ENCODE results near the gene NOP9. TPM values are rescaled to one million over a fixed set of nuclear protein-coding genes. Genes with fewer than 3 reads are reported as not detected.

The NOP9 gene
- total RNA-seq, 1 donor from 2014 or later: 28.3 TPM

DNA sequence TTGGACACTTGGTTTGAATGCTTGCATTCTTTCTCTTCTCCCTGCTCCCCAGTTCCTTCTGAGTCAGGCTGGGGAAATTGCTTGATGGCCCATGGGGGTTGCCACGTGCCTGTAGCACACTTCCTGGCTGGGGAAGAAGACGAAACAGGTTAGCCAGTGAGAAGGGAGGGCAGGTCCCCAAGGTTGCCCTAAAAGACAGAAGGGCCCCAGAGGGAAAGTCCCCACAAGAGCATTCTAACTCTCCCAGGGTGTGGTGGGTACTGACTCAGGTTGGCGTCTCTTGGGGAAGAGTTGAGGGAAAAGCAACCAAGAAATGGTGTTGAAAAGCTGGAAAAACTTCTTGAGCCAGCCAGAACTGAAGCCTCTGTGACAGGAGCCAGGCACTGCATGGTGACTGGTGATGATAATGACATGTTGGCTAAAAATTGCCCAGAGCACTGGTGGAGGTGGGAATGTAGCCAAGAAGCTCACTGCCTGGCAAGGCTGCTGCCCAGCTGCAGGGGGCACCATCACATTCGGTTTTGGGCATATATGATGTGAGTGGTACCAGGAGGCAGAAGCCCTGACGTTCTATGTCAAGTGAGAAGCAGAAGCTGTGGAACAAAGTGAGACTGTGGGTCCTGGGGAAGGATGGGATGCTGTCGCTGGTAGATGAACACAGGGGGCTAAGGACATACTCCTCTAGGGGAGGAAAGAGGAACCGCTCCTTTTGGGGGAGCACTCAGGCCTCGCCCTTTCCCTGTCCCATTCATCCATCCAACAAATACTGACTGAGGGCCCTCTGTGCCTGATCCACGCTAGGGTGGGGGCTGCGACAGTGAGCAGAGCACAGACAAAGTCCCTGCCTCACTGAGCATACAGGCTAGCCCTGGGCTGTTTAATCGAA is 20.1 kb upstream of the NOP9 start:
- no peak for DNase-seq (ENCODE audit: low spot score)
- intact Hi-C loops (cut with DNase I): no loop called here

- no peak for DNase-seq (ENCODE audit: low spot score)
These were observed 18.7 kb upstream of the NOP9 start for GRCh38 chr14:24280797-24281460.

GRCh38 chr14:24281636-24282035 is 18.0 kb upstream of the NOP9 start:
- intact Hi-C loops (cut with DNase I): no loop called here
- no peak for DNase-seq (ENCODE audit: low spot score)

More at GRCh38 chr14:24280797-24281460, 18.7 kb upstream of the NOP9 start:
- intact Hi-C loops (cut with DNase I): no loop called here

DNA sequence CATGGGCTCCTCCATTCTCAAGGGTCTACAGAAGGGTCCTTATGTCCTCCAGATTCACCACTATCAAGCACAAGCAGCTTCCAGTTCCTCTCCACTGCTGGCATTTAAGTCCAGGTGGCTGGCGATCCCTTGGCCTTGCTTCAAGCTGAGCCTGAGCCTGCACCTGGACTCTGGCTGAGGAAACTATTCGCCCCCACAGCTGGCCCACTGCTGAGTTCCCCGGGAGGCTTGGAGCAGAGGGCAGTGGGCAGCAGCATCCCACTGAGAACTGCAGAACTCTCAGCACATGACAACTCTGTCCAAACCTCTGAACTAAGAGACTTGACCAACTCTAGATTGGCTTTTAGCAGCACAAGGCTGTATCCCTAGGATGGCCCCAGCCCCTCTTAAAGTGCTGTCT is 16.9 kb upstream of the NOP9 start:
- DNase-seq (ENCODE audit: low spot score): no peak
- intact Hi-C loops (cut with DNase I): no loop called here

GRCh38 chr14:24283796-24284460 is 15.7 kb upstream of the NOP9 start:
- intact Hi-C loops (cut with DNase I): no loop called here
- no peak for DNase-seq (ENCODE audit: low spot score)

DNA sequence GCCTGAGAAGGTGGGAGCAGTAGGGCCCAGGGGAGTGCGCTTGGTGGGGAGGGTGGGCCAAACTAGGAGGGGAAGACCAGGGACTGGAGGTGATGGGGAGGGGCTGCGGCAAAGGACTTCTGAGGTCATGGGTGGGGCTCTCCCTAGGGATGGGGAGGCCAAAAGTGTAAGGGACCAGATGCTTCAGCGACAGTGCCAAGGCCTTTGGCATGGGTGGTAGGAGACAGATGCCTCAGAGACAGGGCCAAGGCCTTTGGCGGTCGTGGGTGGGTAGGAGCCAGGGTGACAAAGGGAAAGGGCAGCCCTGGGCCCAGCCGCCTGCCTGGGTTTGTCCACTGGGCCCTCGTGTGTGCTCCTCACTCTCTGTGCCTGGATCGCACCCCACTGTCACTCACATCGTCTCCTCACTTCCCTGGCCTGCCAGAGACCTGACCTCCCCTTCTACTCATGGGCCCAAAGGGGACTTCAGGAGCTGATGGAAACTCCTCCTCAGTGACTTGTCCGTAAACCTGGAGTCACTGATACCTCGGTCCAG is 15.1 kb upstream of the NOP9 start:
- intact Hi-C loops (cut with DNase I): no loop called here
- no peak for DNase-seq (ENCODE audit: low spot score)

- intact Hi-C loops (cut with DNase I): no loop called here
These were observed 14.3 kb upstream of the NOP9 start for GRCh38 chr14:24285351-24285750.

GRCh38 chr14:24286996-24287395 is 12.7 kb upstream of the NOP9 start:
- intact Hi-C loops (cut with DNase I): no loop called here

More at GRCh38 chr14:24285351-24285750, 14.3 kb upstream of the NOP9 start:
- DNase-seq (ENCODE audit: low spot score): no peak

GRCh38 chr14:24289649-24290280 is 9.9 kb upstream of the NOP9 start:
- no peak for DNase-seq (ENCODE audit: low spot score)
- intact Hi-C loops (cut with DNase I): no loop called here

More at GRCh38 chr14:24286996-24287395, 12.7 kb upstream of the NOP9 start:
- DNase-seq (ENCODE audit: low spot score): no peak

- no peak for DNase-seq (ENCODE audit: low spot score)
- intact Hi-C loops (cut with DNase I): no loop called here
These were observed 8.9 kb upstream of the NOP9 start for GRCh38 chr14:24290746-24291145.

- intact Hi-C loops (cut with DNase I): no loop called here
- no peak for DNase-seq (ENCODE audit: low spot score)
These were observed 8.1 kb upstream of the NOP9 start for GRCh38 chr14:24291446-24292117.

DNA sequence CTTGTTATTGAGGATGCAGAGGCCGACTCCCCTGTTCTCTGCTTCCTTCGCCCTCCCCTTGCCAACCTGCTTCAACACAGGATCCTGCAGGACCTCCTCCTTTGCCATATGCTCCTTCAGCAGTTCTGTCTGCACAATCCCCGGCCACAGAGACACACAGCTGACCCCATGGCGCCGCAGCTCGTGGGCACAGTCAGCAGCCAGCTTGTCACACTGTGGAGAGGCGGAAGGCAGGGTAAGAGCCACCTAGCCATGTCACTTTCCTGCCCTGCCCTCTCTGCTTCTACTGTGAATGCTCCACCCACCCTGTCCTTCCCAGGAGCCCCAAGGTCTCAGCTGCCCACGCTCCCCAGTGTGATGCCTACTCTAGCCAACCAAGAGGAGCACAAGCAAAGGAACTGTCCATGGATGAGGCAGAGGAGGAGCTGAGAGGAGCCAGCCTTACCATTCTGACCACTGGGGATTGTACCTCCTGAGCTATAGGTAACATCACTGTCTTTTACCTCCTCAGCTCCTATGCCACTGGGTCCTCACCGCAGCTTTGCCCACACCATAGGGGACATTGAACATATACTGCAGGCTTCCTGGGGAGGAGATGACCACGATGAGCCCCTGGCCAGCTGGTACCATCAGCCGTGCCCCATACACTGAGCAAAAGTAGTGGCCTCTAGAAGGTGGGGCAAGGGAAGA is 7.4 kb upstream of the NOP9 start:
- DNase-seq (ENCODE audit: low spot score): no peak
- intact Hi-C loops (cut with DNase I): no loop called here

- intact Hi-C loops (cut with DNase I): no loop called here
- DNase-seq (ENCODE audit: low spot score): no peak
These were observed 6.1 kb upstream of the NOP9 start for GRCh38 chr14:24293525-24293924.

- DNase-seq (ENCODE audit: low spot score): peak; percentile 84
- intact Hi-C loops (cut with DNase I): loop anchor here (2.0 kb wide), 1 partner anchor 238 kb away; no protein-coding TSS in a partner anchor
These were observed 3.1 kb upstream of the NOP9 start for GRCh38 chr14:24296341-24297157.

- intact Hi-C loops (cut with DNase I): loop anchor here (2.0 kb wide), 1 partner anchor 239 kb away; no protein-coding TSS in a partner anchor
- no peak for DNase-seq (ENCODE audit: low spot score)
These were observed 2.3 kb upstream of the NOP9 start for GRCh38 chr14:24297190-24297964.

DNA sequence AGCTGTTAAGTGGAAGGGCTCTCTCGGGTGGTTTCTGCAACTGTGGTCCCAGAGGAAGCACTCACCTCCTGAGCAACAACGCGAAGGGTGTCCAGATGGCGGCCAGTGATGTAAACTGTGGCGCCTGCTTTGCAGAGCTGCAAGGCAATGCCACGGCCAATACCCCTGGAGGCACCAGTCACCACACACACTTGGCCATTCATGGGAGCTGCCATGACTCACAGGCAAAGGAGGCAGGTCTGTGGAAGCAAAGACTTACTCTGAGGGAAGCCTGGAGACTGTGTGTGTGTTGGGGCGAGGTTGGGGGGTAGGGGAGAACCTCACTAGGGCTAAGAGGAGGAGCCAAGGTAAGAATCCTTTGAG is 777 bp upstream of the NOP9 start:
- DNase-seq (ENCODE audit: low spot score): no peak

More for the DNA sequence above, 777 bp upstream of the NOP9 start:
- intact Hi-C loops (cut with DNase I): loop anchor here (1.0 kb wide), 1 partner anchor 57 kb away; the partner anchor contains the start of gene TINF2
